HCT116 (cell line): ENCODE data around the gene NDUFA11. TPM values are rescaled to one million over a fixed set of nuclear protein-coding genes. Genes with fewer than 3 reads are reported as not detected.

Source experiments
- ATAC-seq: fragments of 200-7000 bp; cut with Tn5 transposase; 2 replicates; pipeline ENCODE4 v1.9.1; 2020; ENCODE audit warnings: mild to moderate bottlenecking, moderate library complexity
- BruUV-seq: library from RNA; stranded (reverse); fragments of 400-500 nt; replicated peaks from 2 replicates; lab custom pipeline; 2021; lab: Mats Ljungman, UMichigan
- CTCF ChIA-PET: fragments of 300-600 bp; sonication (Branson Sonifier 250); formaldehyde crosslinking; loops from one replicate; lab custom pipeline; 2021; ENCODE audit warnings: antibody characterized with exemption; lab: Charles Lee
- POLR2A ChIA-PET: fragments of 300-600, 350-600 bp; sonication (Branson Sonifier 250); formaldehyde crosslinking; loops from one replicate; lab custom pipeline; 2021; ENCODE audit warnings: antibody characterized with exemption; lab: Charles Lee
- RAD21 ChIA-PET, 2 experiments: fragments of 300-600 bp; sonication (Branson Sonifier 250); formaldehyde crosslinking; loops; one replicate each; lab custom pipeline; 2023; ENCODE audit warnings: low total read pairs in 2 of 2; ENCODE audit not compliant: uncharacterized antibody in 2 of 2, unreplicated experiment in 2 of 2, low non-redundant PET in 1 of 2; lab: Charles Lee
- DNase-seq: peaks from one replicate; pipeline ENCODE4 v3.0.0-alpha.2; 2010; ENCODE audit warnings: low read depth, low spot score
- H2AFZ ChIP-seq: fragments of 200-600 bp; shearing (Covaris generic), sonication (generic); 2 replicates; pipeline ENCODE4 v1.6.1; 2017; ENCODE audit warnings: low read depth, mixed run types, mixed read lengths, antibody characterized with exemption, low read length; ENCODE audit not compliant: poor library complexity, severe bottlenecking
- H3K27ac ChIP-seq: 2 replicates; pipeline ENCODE4 v1.5.1; 2012; ENCODE audit warnings: low read depth, low read length
- H3K27me3 ChIP-seq: fragments of 200-600 bp; sonication (generic); 2 replicates; pipeline ENCODE4 v1.6.1; 2016; ENCODE audit warnings: mixed run types, low read length, mixed read lengths; ENCODE audit not compliant: insufficient read depth
- H3K36me3 ChIP-seq, 2 experiments: fragments of 200-500 bp in 1 of 2; fragments of 200-600 bp in 1 of 2; sonication (Bioruptor generic) in 1 of 2; sonication (generic) in 1 of 2; 2 replicates each; pipeline versions ENCODE4 v1.5.1 to v1.6.1; 2014 to 2016; ENCODE audit warnings: low read length in 2 of 2, inconsistent platforms in 1 of 2, mixed read lengths in 1 of 2, mixed run types in 1 of 2; ENCODE audit not compliant: insufficient read depth in 2 of 2, control insufficient read depth in 1 of 2
- H3K4me1 ChIP-seq, 2 experiments: fragments of 200-600 bp in 1 of 2; sonication (generic) in 1 of 2; 2 replicates each; pipeline versions ENCODE4 v1.5.1 to v1.6.1; 2012 to 2017; ENCODE audit warnings: low read length in 2 of 2, inconsistent platforms in 1 of 2, mild to moderate bottlenecking in 1 of 2, mixed read lengths in 1 of 2, mixed run types in 1 of 2, moderate library complexity in 1 of 2; ENCODE audit not compliant: insufficient read depth in 2 of 2, control insufficient read depth in 1 of 2
- H3K4me2 ChIP-seq: fragments of 200-600 bp; sonication (generic); 2 replicates; pipeline ENCODE4 v1.6.1; 2017; ENCODE audit warnings: mixed run types, low read length, mixed read lengths
- H3K4me3 ChIP-seq, 2 experiments: fragments of 200-600 bp in 1 of 2; sonication (generic) in 1 of 2; replicated peaks in 1 of 2; 2 replicates each; pipeline ENCODE4 v1.5.1; 2011 to 2016; ENCODE audit warnings: low read length in 2 of 2, control low read depth in 1 of 2, low read depth in 1 of 2, mild to moderate bottlenecking in 1 of 2, mixed read lengths in 1 of 2, mixed run types in 1 of 2
- H3K79me2 ChIP-seq: fragments of 200-600 bp; sonication (generic); 2 replicates; pipeline ENCODE4 v1.6.1; 2017; ENCODE audit warnings: mild to moderate bottlenecking, mixed run types, low read length, moderate library complexity, mixed read lengths; ENCODE audit not compliant: insufficient read depth
- H3K9ac ChIP-seq: fragments of 200-600 bp; sonication (generic); 2 replicates; pipeline ENCODE4 v1.6.1; 2016; ENCODE audit warnings: low read length, mixed read lengths
- H3K9me2 ChIP-seq: fragments of 200-600 bp; sonication (generic), shearing (Covaris generic); 2 replicates; pipeline ENCODE4 v1.6.1; 2017; ENCODE audit warnings: mixed run types, mild to moderate bottlenecking, moderate library complexity; ENCODE audit not compliant: insufficient read depth
- H3K9me3 ChIP-seq, 2 experiments: fragments of 200-500 bp in 1 of 2; fragments of 200-600 bp in 1 of 2; sonication (Bioruptor generic) in 1 of 2; sonication (generic) in 1 of 2; 2 replicates each; pipeline ENCODE4 v1.6.1; 2014 to 2017; ENCODE audit warnings: low read length in 2 of 2, mixed read lengths in 2 of 2, inconsistent platforms in 1 of 2, low read depth in 1 of 2, mild to moderate bottlenecking in 1 of 2, mixed run types in 1 of 2, moderate library complexity in 1 of 2; ENCODE audit not compliant: control insufficient read depth in 1 of 2, insufficient read depth in 1 of 2
- H4K20me1 ChIP-seq: fragments of 200-600 bp; sonication (generic), shearing (Covaris generic); 2 replicates; pipeline ENCODE4 v1.6.1; 2017; ENCODE audit warnings: mixed run types, mild to moderate bottlenecking, moderate library complexity; ENCODE audit not compliant: insufficient read depth
- ATF3 ChIP-seq: IDR thresholded peaks from 2 replicates; pipeline ENCODE4 v1.6.1; 2012
- CBX3 ChIP-seq: IDR thresholded peaks from 2 replicates; pipeline ENCODE4 v1.6.1; 2012; ENCODE audit warnings: low read depth
- EGR1 ChIP-seq: IDR thresholded peaks from 2 replicates; pipeline ENCODE4 v1.6.1; 2012; ENCODE audit warnings: low read depth
- EZH2 ChIP-seq: fragments of 200-600 bp; sonication (generic); IDR thresholded peaks from 2 replicates; pipeline ENCODE4 v1.6.1; 2017; ENCODE audit warnings: antibody characterized with exemption, mixed run types
- EZH2phosphoT487 ChIP-seq: fragments of 200-600 bp; IDR thresholded peaks from 2 replicates; pipeline ENCODE4 v1.6.1; 2018; ENCODE audit warnings: antibody characterized with exemption, borderline replicate concordance
- FOSL1 ChIP-seq: IDR thresholded peaks from 2 replicates; pipeline ENCODE4 v1.6.1; 2012; ENCODE audit warnings: low read depth
- JUND ChIP-seq: IDR thresholded peaks from 2 replicates; pipeline ENCODE4 v1.6.1; 2012
- MAX ChIP-seq: IDR thresholded peaks from 2 replicates; pipeline ENCODE4 v1.6.1; 2012
- POLR2AphosphoS5 ChIP-seq: IDR thresholded peaks from 2 replicates; pipeline ENCODE4 v1.6.1; 2011; ENCODE audit warnings: mild to moderate bottlenecking, low read depth, low read length, moderate library complexity
- RAD21 ChIP-seq: IDR thresholded peaks from 2 replicates; pipeline ENCODE4 v1.6.1; 2012; ENCODE audit warnings: low read depth, mild to moderate bottlenecking
- SIN3A ChIP-seq: IDR thresholded peaks from 2 replicates; pipeline ENCODE4 v1.6.1; 2012; ENCODE audit warnings: low read depth
- SP1 ChIP-seq: IDR thresholded peaks from 2 replicates; pipeline ENCODE4 v1.6.1; 2012; ENCODE audit warnings: low read depth
- SRF ChIP-seq: IDR thresholded peaks from 2 replicates; pipeline ENCODE4 v1.6.1; 2012; ENCODE audit warnings: low read depth
- ZBTB33 ChIP-seq: IDR thresholded peaks from 2 replicates; pipeline ENCODE4 v1.6.1; 2011; ENCODE audit warnings: mild to moderate bottlenecking, low read length, moderate library complexity; ENCODE audit not compliant: insufficient replicate concordance; ENCODE audit errors: extremely low read depth
- ZFX ChIP-seq: fragments of 450-650 bp; IDR thresholded peaks from 2 replicates; pipeline ENCODE4 v1.6.1; 2017
- ZNF274 ChIP-seq: fragments of 200-500 bp; sonication (Bioruptor generic); IDR thresholded peaks from 2 replicates; pipeline ENCODE4 v1.6.1; 2014; ENCODE audit warnings: mild to moderate bottlenecking, low read depth, low read length, inconsistent platforms
- intact Hi-C: fragments of 100-400 bp; cut with micrococcal nuclease; formaldehyde crosslinking; loops from 2 replicates; pipeline ENCODE4 v1.10.0; 2022
- total RNA-seq: library from RNA; stranded (reverse); gene quantifications from one replicate; pipeline ENCODE4 v1.2.1, GENCODE V29; 2021; ENCODE audit not compliant: unreplicated experiment
- TF ChIP-seq, protein P1 (sequence below), 3 experiments: fragments of 200-600 bp in 1 of 3; sonication (generic) in 1 of 3; IDR thresholded peaks in 2 of 3; conservative IDR thresholded peaks in 1 of 3; 2 replicates each; pipeline ENCODE4 v1.5.1; 2012 to 2017; ENCODE audit warnings: low read depth in 2 of 3, low read length in 2 of 3, antibody characterized with exemption in 1 of 3, borderline replicate concordance in 1 of 3, control low read depth in 1 of 3, mild to moderate bottlenecking in 1 of 3, mixed read lengths in 1 of 3, mixed run types in 1 of 3, moderate library complexity in 1 of 3; ENCODE audit not compliant: insufficient read depth in 1 of 3

The NDUFA11 gene
- total RNA-seq, 1 experiment from 2014 or later = 311 TPM

GRCh38 chr19:5916181-5916708 lies 12.7 kb upstream of the NDUFA11 start:
- Histone ChIP-seq H2AFZ (no peak overlapping the region), H3K36me3 (peaks cover 7 to 14% of the 10 kb centered on the region in 2 experiments; a peak in 3 of 4 replicates), H3K27me3 (no peaks in the 10 kb centered on the region), H3K4me3 (no peak overlapping the region), H3K9me3 (no peaks in the 10 kb centered on the region), H4K20me1 (no peaks in the 10 kb centered on the region), H3K9ac (no peak overlapping the region)
- no peak for ATAC-seq
- CTCF ChIA-PET = no interaction called here
- intact Hi-C loops = no loop called here
- no peak for TF ChIP-seq SP1
- no peak for TF ChIP-seq RAD21
- TF ChIP-seq EGR1 = no peak
- no peak for TF ChIP-seq FOSL1
- TF ChIP-seq CBX3 = no peak
- TF ChIP-seq ZFX = no peak
- no peak for TF ChIP-seq JUND
- no peak for TF ChIP-seq ZBTB33
- TF ChIP-seq ZNF274 = no peak
- no peak for TF ChIP-seq EZH2phosphoT487
- TF ChIP-seq EZH2 = no peak
- no peak for TF ChIP-seq SRF
- TF ChIP-seq, protein P1, sequence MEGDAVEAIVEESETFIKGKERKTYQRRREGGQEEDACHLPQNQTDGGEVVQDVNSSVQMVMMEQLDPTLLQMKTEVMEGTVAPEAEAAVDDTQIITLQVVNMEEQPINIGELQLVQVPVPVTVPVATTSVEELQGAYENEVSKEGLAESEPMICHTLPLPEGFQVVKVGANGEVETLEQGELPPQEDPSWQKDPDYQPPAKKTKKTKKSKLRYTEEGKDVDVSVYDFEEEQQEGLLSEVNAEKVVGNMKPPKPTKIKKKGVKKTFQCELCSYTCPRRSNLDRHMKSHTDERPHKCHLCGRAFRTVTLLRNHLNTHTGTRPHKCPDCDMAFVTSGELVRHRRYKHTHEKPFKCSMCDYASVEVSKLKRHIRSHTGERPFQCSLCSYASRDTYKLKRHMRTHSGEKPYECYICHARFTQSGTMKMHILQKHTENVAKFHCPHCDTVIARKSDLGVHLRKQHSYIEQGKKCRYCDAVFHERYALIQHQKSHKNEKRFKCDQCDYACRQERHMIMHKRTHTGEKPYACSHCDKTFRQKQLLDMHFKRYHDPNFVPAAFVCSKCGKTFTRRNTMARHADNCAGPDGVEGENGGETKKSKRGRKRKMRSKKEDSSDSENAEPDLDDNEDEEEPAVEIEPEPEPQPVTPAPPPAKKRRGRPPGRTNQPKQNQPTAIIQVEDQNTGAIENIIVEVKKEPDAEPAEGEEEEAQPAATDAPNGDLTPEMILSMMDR (IDR thresholded peaks at IDR 0.05 in 2 of 3, conservative IDR thresholded peaks at IDR 0.05 in 1 of 3; ENCODE audit: borderline replicate concordance in 1 of 3, insufficient read depth in 1 of 3, low read depth in 2 of 3, low read length in 2 of 3) = no peak
- no peak for TF ChIP-seq POLR2AphosphoS5
- no peak for TF ChIP-seq SIN3A
- TF ChIP-seq ATF3 = no peak
- TF ChIP-seq MAX = no peak
- TF ChIP-seq, all 23 proteins: peak for 0
- H3K4me2 ChIP-seq = no peak overlapping the region
- no TSS peak for BruUV-seq
- DNase-seq = no peak
- H3K9me2 ChIP-seq = no peaks in the 10 kb centered on the region
- H3K79me2 ChIP-seq = no peaks in the 10 kb centered on the region
- H3K27ac ChIP-seq = no peak overlapping the region
- no peaks in the 10 kb centered on the region for H3K4me1 ChIP-seq
- RAD21 ChIA-PET = no interaction called here
- POLR2A ChIA-PET = no interaction called here
